ENCODE results near the gene ACVR1.

Gene ACVR1

GRCh38 chr2:157876066-157876785, at the start of gene ACVR1:
ACVR1 (minus strand) TSS chr2:157876330; CDS start chr2:157799493, 76,837 bp downstream.
- peak; percentile 67 for DNase-seq

- no peak for DNase-seq
Observed at GRCh38 chr2:157925071-157925470, 48.9 kb upstream of the ACVR1 start.

- DNase-seq, result no peak
Observed at GRCh38 chr2:157923598-157924217, 47.6 kb upstream of the ACVR1 start.

- no peak for DNase-seq
Observed at GRCh38 chr2:157922815-157923214, 46.7 kb upstream of the ACVR1 start.

DNA sequence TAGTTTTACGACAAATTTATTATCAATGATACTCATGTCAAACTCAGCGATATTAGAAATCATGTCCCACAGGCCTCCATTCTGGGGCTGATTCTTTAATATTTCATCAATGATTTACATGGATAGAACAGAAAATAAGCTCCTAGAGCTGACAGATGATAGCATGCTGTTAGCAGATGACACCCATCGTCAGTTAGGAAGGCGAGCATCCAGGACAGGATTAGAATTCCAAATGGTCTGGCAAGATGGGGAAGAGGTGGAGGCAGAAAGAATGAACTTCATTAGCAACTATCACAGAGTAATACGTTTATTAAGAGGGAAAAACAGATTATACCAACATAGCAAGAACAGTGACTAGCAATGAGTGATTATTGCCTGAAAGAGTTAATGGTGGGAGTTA, 46.2 kb upstream of the ACVR1 start:
- DNase-seq, result no peak

GRCh38 chr2:157920736-157921135, 44.6 kb upstream of the ACVR1 start:
- no peak for DNase-seq

- DNase-seq, result no peak
Observed at GRCh38 chr2:157919181-157919580, 43.1 kb upstream of the ACVR1 start.

GRCh38 chr2:157918319-157918718, 42.2 kb upstream of the ACVR1 start:
- DNase-seq, result no peak

- DNase-seq, result no peak
Observed at GRCh38 chr2:157911750-157912149, 35.6 kb upstream of the ACVR1 start.

DNA sequence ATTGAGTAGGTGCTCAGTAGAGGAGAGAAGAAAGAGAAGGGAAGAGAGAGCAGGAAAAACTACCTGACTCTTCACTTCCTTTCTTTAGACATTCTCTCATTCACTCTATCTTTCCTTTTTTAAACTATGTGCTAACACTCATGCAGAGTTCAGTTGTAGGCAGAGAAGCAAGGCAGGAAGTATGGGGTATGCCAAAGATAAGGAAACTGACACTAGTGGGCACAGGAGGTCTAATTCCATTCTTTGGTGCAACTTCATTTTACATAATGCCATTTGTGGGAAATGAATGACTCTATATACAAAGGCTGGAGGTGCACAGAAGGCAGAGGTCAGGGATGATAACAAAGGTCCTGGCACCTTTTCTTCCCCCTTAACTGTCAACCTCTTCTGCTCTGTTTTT, 35.1 kb upstream of the ACVR1 start:
- no peak for DNase-seq

- no peak for DNase-seq
Observed at GRCh38 chr2:157905092-157905491, 29.0 kb upstream of the ACVR1 start.

DNA sequence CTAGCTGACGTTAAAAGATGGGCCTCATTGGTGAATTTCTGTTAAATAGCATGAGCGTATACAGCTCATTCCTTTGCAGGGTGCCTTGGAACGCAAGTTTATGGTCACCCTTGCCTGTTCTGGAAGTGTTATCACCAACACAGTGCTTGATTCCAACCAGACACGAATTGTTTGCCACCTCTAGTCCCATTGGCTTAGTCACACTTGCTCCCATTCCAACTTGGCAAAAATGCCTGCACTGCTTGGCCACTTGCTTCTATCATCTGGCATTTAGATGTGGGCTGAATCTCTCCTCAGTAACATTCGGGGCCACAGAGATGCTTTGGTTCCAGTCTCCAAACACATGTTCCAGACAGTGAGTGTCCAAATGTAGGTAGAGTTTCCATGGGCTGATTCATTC, 27.5 kb upstream of the ACVR1 start:
- DNase-seq, result no peak

DNA sequence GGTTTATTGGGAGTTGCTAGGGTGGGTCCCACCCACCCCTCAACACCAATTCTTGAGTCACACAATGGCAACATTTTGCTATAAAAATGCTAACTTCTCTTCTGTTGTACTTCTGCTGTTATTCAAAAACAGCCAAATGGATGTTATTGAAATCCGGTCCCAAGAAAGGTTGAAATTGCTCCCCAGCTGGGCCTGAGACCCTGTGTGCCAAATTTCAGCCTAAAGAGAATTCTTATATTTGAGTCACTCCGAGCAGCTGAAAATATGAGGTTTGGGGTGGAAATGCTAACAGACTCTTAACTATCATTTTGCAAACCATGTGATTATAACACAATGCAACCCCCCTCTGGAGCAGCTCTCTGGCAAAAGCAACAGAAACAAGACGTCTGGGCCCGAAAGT, 27.0 kb upstream of the ACVR1 start:
- no peak for DNase-seq

DNA sequence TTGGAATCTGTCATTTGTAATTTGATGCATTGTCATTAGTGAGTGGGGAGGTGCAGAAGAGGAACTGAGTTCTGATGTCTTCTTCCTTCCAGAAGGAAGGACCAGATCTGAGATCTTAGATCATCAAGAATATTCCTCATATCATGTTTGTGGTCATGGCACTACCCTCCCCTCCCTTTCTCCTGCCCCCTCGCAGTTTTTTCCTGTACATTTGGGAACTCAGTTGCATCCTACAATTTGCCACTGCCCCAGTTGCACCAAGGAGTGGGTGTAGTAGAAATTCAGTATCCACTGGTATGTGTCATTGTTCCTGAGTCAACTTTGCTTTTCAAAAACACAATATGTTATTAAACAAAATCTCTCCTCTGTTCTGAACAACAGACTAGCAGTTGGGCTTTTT, 26.6 kb upstream of the ACVR1 start:
- DNase-seq, result no peak

DNA sequence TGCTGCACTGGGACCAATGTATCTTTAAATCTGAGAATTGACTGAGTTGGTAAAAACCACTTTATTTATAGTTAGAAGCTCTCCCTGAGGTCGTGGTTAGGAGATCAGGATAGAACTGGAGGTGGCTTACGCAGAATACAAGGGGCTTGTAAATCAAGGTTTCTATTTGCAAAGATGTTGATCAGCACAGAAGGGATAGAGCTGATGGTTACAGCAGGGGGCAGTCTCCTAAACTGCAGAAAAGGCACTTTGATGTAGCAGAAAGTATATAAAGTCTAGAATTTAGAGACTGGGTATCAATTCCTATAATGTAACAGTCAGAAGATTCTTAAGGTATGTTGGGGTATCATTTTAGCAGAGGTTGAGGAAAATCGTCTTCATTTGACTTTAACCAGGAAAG, 25.2 kb upstream of the ACVR1 start:
- DNase-seq, result no peak

- DNase-seq, result no peak
Observed at GRCh38 chr2:157900684-157901083, 24.6 kb upstream of the ACVR1 start.

- no peak for DNase-seq
Observed at GRCh38 chr2:157900203-157900602, 24.1 kb upstream of the ACVR1 start.

DNA sequence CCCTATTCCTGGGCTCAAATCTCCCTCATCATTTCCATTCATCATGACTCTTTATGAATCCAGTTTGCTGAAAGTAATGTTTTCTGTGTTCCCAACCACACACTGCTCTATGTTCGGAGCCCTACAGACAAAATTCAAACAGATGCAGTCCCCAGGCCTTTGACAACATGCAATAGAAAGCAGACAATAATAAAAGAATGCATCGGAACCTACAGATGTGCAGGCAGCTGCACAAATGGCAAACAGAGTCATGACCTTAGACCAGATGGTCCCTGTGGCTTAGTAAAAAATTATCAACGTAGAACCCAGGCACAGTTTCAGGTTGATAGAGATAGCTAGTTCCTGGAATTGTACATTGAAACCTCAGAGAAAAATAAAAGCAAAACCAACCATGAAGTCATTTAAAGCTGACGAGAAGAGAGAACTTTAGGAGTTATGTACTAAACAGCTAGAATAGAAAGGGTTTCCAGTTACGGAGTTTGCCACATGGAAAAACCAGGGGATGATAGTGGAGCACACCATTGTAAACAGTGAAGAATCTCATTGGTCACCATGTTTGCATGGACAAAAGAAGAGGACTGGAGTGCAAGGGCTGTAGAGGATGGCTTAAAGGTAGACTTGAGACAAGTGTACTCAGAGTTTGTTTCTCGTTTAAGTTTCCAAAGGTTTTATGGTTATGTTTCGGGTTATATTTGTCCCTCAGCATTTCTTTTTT, 23.2 kb upstream of the ACVR1 start:
- no peak for DNase-seq

DNA sequence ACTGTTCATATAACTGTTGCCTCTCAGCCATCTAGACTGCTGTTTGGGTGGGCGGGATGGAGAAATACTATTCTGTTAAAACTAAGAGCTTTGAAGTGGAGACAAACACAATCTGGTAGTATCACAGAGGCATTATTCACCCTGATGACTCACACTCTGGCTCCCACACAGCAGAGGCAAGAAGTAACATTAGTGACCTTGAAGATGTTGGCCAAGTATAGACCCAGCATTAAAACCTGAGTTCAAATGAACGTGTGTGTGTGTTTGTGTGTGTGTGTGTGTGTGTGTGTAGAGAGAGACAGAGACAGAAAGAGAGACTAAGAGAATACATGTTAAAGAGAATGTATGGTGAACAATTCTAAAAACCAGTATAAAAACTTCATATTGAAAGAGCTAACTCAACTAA, 22.5 kb upstream of the ACVR1 start:
- DNase-seq, result peak; percentile 48

- DNase-seq, result peak; percentile 9
Observed at GRCh38 chr2:157897106-157897971, 21.2 kb upstream of the ACVR1 start.

DNA sequence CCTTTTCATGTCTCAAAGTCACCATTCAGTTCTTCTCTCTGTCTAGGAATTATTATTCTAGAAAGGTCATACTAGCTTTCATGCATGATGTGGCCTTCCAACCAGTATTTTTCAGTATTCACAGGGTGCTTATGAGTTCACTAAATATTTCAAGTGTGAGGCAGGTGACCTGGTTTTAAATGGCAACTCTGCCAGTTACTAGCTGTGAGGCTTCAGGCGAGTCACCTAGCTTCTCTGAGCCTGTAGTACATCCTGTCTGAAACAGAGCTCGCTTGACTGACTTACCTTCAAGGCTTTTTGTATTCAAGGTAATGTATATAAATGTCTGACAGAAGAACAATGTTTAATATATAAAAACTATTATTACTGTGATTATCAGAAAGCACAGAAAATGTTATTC, 19.4 kb upstream of the ACVR1 start:
- DNase-seq, result no peak

DNA sequence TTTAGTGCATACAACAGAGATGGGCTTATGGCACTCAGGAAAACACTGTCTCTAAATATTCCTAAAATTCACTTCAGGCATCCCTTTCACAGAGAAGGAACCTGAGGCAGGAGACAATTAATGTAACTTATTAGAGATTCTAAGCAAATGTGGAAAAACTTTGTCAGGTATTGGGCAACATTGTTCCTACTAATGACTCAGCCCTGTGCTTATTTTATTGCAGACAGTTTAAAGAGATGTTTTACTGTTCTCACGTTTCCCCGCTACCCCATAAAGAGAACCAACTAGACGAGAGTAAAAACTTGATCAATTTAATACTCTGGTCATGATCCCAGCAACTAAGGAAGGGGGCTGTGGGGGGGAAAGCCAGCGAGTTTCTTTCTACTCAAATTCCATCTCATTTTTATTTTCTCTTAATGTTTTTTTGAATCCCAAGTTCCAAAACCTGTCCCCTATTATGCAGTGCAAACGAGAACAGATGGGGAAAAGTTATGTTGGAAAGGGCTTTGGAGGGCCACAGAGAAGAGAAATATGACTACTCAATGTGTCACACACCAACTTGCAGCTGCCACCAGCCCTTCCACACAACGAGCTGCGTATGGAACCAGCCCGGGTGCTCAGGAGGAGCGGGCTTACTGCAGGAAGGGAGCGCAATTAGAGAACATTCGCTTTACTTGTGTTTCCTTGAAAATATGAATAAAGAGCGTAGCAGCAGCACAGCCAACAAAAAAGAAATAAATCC, 18.7 kb upstream of the ACVR1 start:
- no peak for DNase-seq
